GM12873 (cell line): ENCODE data around the gene NELFB.

Experiments
- CTCF ChIP-seq: IDR thresholded peaks from 2 replicates; pipeline ENCODE4 v1.5.1; 2012; ENCODE audit warnings: low read depth, mild to moderate bottlenecking, moderate library complexity, low read length, control low read depth; ENCODE audit not compliant: insufficient read depth; ENCODE audit errors: missing control alignments

Gene NELFB

GRCh38 chr9:137262909-137263285 is 7.8 kb downstream of the NELFB start:
- no peak for TF ChIP-seq CTCF

DNA sequence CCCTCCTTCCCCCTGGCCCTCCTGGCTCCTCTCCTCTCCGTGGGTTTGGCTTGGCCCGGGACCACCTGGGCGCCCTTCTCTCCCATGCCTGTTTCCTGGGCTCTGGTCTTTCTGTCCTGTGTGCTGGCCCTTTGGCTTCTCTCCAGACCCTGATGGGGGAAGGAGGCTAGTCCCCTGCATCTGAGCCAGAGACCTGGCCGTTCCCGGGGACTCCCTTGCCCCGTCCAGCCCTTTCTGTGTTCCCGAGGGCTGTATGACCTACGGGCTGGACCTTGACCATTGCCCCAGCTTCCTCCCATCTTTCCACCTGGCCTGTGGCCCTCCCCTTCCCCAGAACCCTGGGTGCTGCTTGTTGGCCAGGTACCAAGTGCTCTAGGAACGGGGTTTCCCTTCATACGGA is 8.4 kb downstream of the NELFB start:
- TF ChIP-seq CTCF, result no peak

- no peak for TF ChIP-seq CTCF
These were observed 8.9 kb downstream of the NELFB start for GRCh38 chr9:137264067-137264466.

GRCh38 chr9:137265496-137266161 is 10.5 kb downstream of the NELFB start:
- no peak for TF ChIP-seq CTCF

DNA sequence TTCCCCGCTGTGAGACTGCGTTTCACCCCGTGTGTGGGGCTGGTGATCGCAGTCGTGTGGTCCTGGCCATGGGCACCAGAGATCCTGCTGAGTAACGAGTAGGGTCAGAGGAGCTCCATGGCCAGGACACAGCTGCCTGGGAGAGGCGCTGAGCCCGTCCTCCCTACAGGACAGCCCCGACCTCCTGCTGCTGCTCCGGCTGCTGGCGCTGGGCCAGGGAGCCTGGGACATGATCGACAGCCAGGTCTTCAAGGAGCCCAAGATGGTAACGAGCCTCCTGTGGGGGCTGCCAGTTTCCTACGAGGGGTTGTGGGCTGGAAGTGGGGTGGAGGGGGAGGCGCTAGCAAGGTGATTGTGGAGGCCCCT is 11.0 kb downstream of the NELFB start:
- TF ChIP-seq CTCF, result no peak

DNA sequence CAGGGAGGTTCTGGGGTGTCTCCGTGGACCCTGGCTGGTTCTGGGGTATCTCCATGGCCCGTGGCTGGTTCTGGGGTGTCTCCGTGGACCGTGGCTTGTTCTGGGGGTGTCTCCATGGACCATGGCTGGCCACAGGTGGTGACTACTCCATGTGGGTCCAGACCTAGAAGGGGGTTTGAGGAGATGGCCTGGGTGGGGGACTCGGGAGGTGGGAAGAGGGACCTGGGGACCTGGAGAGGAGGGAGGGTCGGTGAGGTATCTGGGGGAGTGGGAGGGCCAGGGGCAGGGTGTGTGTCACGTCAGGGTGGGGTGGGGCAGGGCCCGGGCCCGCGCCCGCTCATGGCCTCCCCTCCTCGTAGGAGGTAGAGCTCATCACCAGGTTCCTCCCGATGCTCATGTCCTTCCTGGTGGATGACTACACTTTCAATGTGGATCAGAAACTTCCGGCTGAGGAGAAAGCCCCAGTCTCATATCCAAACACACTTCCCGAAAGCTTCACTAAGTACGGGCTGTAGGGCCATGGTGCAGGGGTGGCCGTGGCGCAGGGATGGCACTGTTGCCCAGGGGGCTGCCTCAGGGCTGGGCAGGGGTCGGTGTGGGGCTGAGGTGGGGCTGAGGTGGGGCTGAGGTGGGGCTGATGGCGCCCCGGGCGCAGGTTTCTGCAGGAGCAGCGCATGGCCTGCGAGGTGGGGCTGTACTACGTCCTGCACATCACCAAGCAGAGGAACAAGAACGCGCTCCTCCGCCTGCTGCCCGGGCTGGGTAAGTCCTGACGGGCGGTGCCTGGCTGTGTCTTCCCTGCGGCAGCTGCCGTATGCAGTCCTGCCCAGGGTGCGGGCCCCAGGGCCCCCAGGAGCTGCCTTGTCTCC is 11.7 kb downstream of the NELFB start:
- TF ChIP-seq CTCF, result no peak

DNA sequence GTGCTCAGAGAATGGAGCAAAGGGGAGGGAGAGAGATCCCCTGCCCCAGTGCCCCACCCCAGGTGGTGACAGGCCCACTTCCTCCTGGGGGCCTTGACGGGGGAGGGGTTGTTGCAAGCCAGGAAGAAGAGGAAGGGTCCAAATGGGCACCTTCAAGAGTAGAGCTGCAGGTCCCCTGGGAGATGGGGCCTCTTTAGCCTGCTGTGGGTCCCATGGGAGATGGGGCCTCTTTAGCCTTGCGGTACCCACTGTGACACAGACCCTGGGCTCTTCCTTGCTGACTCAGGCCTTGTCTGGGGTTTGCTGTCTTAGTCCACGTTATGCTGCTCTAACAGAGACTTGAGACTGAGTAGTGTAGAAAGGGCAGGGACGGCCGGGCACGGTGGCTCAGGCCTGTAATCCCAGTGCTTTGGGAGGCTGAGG is 12.8 kb downstream of the NELFB start:
- no peak for TF ChIP-seq CTCF
